ENCODE results near the gene TMSB4X. TPM values are rescaled to one million over a fixed set of nuclear protein-coding genes. Genes with fewer than 3 reads are reported as not detected.
"Not testable (repeated sequence)": the region's sequence is repeated elsewhere in the genome, so short reads cannot be mapped to it uniquely, and the experiment has no call there.

The TMSB4X gene
- total RNA-seq, 1 experiment from 2014 or later = 2,928 TPM

- ATAC-seq; DNase-seq (ENCODE audit: low read depth, low spot score); H3K36me3 ChIP-seq (ENCODE audit: control insufficient read depth, insufficient read depth, low read length); H3K27ac ChIP-seq (ENCODE audit: low read length); CTCF ChIA-PET; BruUV-seq (replicated peaks); H3K9me3 ChIP-seq (ENCODE audit: control insufficient read depth, insufficient read depth, low read depth, low read length); in situ Hi-C loops (cut with HindIII; ENCODE audit: low pct_unique_long_range_greater_than_20kb, low sequenced_read_pairs); POLR2A ChIA-PET; H3K4me3 ChIP-seq (ENCODE audit: low read depth in 2 of 2, low read length in 2 of 2); intact Hi-C loops (cut with micrococcal nuclease; ENCODE audit: unreplicated experiment); H3K4me1 ChIP-seq (ENCODE audit: control insufficient read depth, insufficient read depth, low read length); H3K27me3 ChIP-seq (ENCODE audit: control insufficient read depth, insufficient read depth, low read length): not testable (repeated sequence)
Measured at GRCh38 chrX:12944452-12944851, 30.5 kb upstream of the TMSB4X start.

DNA sequence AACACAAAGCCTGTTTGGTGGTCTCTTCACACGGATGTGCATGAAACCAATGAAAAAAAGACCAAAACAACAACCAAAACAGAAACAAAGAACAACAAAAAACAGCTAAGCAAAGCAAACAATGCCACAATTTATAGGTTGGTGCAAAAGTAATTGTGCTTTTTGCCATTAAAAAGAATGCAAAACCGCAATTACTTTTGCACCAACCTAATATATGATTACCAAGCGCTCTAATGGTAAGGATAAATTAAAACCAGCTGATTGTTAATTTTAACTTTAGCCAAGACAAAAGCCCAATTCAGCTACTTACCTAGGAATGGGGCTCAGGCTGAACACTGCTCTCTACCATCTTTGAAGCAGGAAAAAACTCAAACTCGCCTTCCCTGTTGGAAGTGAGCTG, 29.4 kb upstream of the TMSB4X start:
- in situ Hi-C loops (cut with HindIII; ENCODE audit: low pct_unique_long_range_greater_than_20kb, low sequenced_read_pairs) (no loop called here), intact Hi-C loops (cut with micrococcal nuclease; ENCODE audit: unreplicated experiment) (no loop called here)
- H3K4me3 ChIP-seq (ENCODE audit: low read depth in 2 of 2, low read length in 2 of 2) = no peak overlapping the region
- ChIA-PET POLR2A (no interaction called here), CTCF (no interaction called here)
- H3K27ac ChIP-seq (ENCODE audit: low read length) = no peak overlapping the region; the same call in 1 of the 2 replicates
- ATAC-seq = no peak
- H3K36me3 ChIP-seq (ENCODE audit: control insufficient read depth, insufficient read depth, low read length) = no peaks in the 10 kb centered on the region
- no TSS peak for BruUV-seq (replicated peaks)
- H3K9me3 ChIP-seq (ENCODE audit: control insufficient read depth, insufficient read depth, low read depth, low read length) = no peaks in the 10 kb centered on the region
- no peaks in the 10 kb centered on the region for H3K27me3 ChIP-seq (ENCODE audit: control insufficient read depth, insufficient read depth, low read length)
- DNase-seq (ENCODE audit: low read depth, low spot score) = no peak
- peaks cover 3% of the 10 kb centered on the region for H3K4me1 ChIP-seq (ENCODE audit: control insufficient read depth, insufficient read depth, low read length)
- TF ChIP-seq SIN3A (IDR thresholded peaks at IDR 0.05; ENCODE audit: borderline replicate concordance, insufficient read depth, low read depth, low read length) = no peak
- TF ChIP-seq, protein P1, sequence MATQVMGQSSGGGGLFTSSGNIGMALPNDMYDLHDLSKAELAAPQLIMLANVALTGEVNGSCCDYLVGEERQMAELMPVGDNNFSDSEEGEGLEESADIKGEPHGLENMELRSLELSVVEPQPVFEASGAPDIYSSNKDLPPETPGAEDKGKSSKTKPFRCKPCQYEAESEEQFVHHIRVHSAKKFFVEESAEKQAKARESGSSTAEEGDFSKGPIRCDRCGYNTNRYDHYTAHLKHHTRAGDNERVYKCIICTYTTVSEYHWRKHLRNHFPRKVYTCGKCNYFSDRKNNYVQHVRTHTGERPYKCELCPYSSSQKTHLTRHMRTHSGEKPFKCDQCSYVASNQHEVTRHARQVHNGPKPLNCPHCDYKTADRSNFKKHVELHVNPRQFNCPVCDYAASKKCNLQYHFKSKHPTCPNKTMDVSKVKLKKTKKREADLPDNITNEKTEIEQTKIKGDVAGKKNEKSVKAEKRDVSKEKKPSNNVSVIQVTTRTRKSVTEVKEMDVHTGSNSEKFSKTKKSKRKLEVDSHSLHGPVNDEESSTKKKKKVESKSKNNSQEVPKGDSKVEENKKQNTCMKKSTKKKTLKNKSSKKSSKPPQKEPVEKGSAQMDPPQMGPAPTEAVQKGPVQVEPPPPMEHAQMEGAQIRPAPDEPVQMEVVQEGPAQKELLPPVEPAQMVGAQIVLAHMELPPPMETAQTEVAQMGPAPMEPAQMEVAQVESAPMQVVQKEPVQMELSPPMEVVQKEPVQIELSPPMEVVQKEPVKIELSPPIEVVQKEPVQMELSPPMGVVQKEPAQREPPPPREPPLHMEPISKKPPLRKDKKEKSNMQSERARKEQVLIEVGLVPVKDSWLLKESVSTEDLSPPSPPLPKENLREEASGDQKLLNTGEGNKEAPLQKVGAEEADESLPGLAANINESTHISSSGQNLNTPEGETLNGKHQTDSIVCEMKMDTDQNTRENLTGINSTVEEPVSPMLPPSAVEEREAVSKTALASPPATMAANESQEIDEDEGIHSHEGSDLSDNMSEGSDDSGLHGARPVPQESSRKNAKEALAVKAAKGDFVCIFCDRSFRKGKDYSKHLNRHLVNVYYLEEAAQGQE (IDR thresholded peaks at IDR 0.05; ENCODE audit: insufficient read depth in 1 of 2, low read depth in 2 of 2, low read length in 1 of 2) = no peak
- TF ChIP-seq POLR2AphosphoS5 (IDR thresholded peaks at IDR 0.05; ENCODE audit: low read depth, low read length) = no peak
- no peak for TF ChIP-seq CTCF (IDR thresholded peaks at IDR 0.05)
- TF ChIP-seq TCF7L2 (IDR thresholded peaks at IDR 0.05; ENCODE audit: low read depth, low read length) = no peak

- Histone ChIP-seq H3K36me3 (ENCODE audit: control insufficient read depth, insufficient read depth, low read length) (no peaks in the 10 kb centered on the region), H3K9me3 (ENCODE audit: control insufficient read depth, insufficient read depth, low read depth, low read length) (no peaks in the 10 kb centered on the region), H3K27me3 (ENCODE audit: control insufficient read depth, insufficient read depth, low read length) (no peaks in the 10 kb centered on the region), H3K4me1 (ENCODE audit: control insufficient read depth, insufficient read depth, low read length) (peaks cover 3% of the 10 kb centered on the region), H3K27ac (ENCODE audit: low read length) (peak overlapping the region; percentile 48; the same call in 1 of the 2 replicates), H3K4me3 (ENCODE audit: low read depth in 2 of 2, low read length in 2 of 2) (no peak overlapping the region)
- intact Hi-C loops (cut with micrococcal nuclease; ENCODE audit: unreplicated experiment) (no loop called here), in situ Hi-C loops (cut with HindIII; ENCODE audit: low pct_unique_long_range_greater_than_20kb, low sequenced_read_pairs) (no loop called here)
- TF ChIP-seq SIN3A (IDR thresholded peaks at IDR 0.05; ENCODE audit: borderline replicate concordance, insufficient read depth, low read depth, low read length) (no peak), POLR2AphosphoS5 (IDR thresholded peaks at IDR 0.05; ENCODE audit: low read depth, low read length) (no peak), TCF7L2 (IDR thresholded peaks at IDR 0.05; ENCODE audit: low read depth, low read length) (no peak), CTCF (IDR thresholded peaks at IDR 0.05) (no peak)
- TF ChIP-seq, protein P1 (IDR thresholded peaks at IDR 0.05; ENCODE audit: insufficient read depth in 1 of 2, low read depth in 2 of 2, low read length in 1 of 2) = no peak
- BruUV-seq (replicated peaks) = no TSS peak
- no peak for DNase-seq (ENCODE audit: low read depth, low spot score)
- ChIA-PET CTCF (interaction anchor here (0.6 to 1.0 kb wide), 3 partner anchors 33 to 542 kb away, joined by 3 read pairs; no protein-coding TSS in a partner anchor), POLR2A (no interaction called here)
- no peak for ATAC-seq
Measured at GRCh38 chrX:12946406-12946805, 28.5 kb upstream of the TMSB4X start.

All from Panc1 (cell line).